OCI-LY3 (cell line): ENCODE data around the gene HBG2.
A peak's percentile ranks its signal among the peaks of the same experiment; 100 is the strongest.

Experiments used
- H2AFZ ChIP-seq: fragments of 200-600, 300-600 bp; shearing (Covaris generic); 2 replicates; pipeline ENCODE4 v1.6.0; 2014; ENCODE audit warnings: antibody characterized with exemption, low read depth, low read length
- H3K27ac ChIP-seq: fragments of 200-600, 300-600 bp; sonication (generic); 2 replicates; pipeline ENCODE4 v1.5.1; 2014; ENCODE audit warnings: mild to moderate bottlenecking, low read length, moderate library complexity, mixed read lengths
- H3K27me3 ChIP-seq: fragments of 200-600, 300-600 bp; sonication (generic); 2 replicates; pipeline ENCODE4 v1.6.1; 2014; ENCODE audit warnings: low read depth, low read length, mixed read lengths
- H3K36me3 ChIP-seq: fragments of 200-600, 300-600 bp; sonication (generic); replicated peaks from 2 replicates; pipeline ENCODE3; 2014; ENCODE audit warnings: low read depth, low read length, mixed read lengths
- H3K4me1 ChIP-seq: fragments of 300-600, 200-600 bp; sonication (generic); 2 replicates; pipeline ENCODE4 v1.6.1; 2014; ENCODE audit warnings: low read length, mixed read lengths
- H3K4me2 ChIP-seq: fragments of 200-600, 300-600 bp; sonication (generic); 2 replicates; pipeline ENCODE4 v1.6.1; 2014; ENCODE audit warnings: low read length, mixed read lengths
- H3K4me3 ChIP-seq: fragments of 300-600, 200-600 bp; sonication (generic); 2 replicates; pipeline ENCODE4 v1.5.1; 2014; ENCODE audit warnings: antibody characterized with exemption, mild to moderate bottlenecking, low read length, moderate library complexity
- H3K79me2 ChIP-seq: fragments of 300-600, 200-600 bp; shearing (Covaris generic); 2 replicates; pipeline ENCODE4 v1.6.1; 2014; ENCODE audit warnings: mild to moderate bottlenecking, low read length, mixed read lengths
- H3K9ac ChIP-seq: fragments of 300-600, 200-600 bp; shearing (Covaris generic); 2 replicates; pipeline ENCODE4 v1.6.0; 2014; ENCODE audit warnings: mild to moderate bottlenecking, low read length, moderate library complexity
- H3K9me3 ChIP-seq: fragments of 200-600, 300-600 bp; shearing (Covaris generic); 2 replicates; pipeline ENCODE4 v1.6.1; 2014; ENCODE audit warnings: low read length, mixed read lengths; ENCODE audit not compliant: insufficient read depth
- H4K20me1 ChIP-seq: fragments of 200-600, 300-600 bp; sonication (generic); 2 replicates; pipeline ENCODE4 v1.6.1; 2016; ENCODE audit warnings: low read length, mixed read lengths; ENCODE audit not compliant: insufficient read depth
- EZH2phosphoT487 ChIP-seq: fragments of 200-600 bp; shearing (Covaris generic); IDR thresholded peaks from 2 replicates; pipeline ENCODE4 v1.6.1; 2018; ENCODE audit warnings: antibody characterized with exemption, mixed run types, low read depth
- TF ChIP-seq, protein P1 (sequence below): fragments of 200-600, 300-600 bp; sonication (generic); IDR thresholded peaks from 2 replicates; pipeline ENCODE4 v1.5.1; 2014; ENCODE audit warnings: antibody characterized with exemption, low read length, low read depth

HBG2 gene

DNA sequence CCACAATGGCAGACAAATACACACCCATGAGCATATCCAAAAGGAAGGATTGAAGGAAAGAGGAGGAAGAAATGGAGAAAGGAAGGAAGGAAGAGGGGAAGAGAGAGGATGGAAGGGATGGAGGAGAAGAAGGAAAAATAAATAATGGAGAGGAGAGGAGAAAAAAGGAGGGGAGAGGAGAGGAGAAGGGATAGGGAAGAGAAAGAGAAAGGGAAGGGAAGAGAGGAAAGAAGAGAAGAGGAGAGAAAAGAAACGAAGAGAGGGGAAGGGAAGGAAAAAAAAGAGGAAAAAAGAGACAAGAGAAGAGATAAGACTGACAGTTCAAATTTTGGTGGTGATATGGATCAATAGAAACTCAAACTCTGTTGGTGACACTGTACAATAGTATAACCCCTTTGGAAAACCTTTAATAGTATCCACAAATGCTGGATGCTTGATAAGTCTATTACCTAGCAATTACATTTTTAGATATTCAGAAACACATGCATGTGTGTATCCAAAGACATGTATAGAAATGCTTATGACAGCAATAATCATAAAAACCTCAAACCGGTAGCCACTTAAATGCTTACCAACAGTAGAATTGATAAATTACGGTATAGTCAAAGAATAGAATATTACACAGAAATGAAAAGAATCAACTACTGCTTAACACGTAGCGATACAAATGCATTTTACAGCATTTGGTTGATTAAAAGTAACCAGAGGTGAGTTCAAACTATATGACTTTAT, 19.1 kb downstream of the HBG2 start:
- H3K27me3 ChIP-seq: no peaks in the 10 kb centered on the region
- no peak overlapping the region for H3K4me3 ChIP-seq
- no peak overlapping the region for H3K27ac ChIP-seq
- no peak for TF ChIP-seq EZH2phosphoT487
- TF ChIP-seq, protein P1, sequence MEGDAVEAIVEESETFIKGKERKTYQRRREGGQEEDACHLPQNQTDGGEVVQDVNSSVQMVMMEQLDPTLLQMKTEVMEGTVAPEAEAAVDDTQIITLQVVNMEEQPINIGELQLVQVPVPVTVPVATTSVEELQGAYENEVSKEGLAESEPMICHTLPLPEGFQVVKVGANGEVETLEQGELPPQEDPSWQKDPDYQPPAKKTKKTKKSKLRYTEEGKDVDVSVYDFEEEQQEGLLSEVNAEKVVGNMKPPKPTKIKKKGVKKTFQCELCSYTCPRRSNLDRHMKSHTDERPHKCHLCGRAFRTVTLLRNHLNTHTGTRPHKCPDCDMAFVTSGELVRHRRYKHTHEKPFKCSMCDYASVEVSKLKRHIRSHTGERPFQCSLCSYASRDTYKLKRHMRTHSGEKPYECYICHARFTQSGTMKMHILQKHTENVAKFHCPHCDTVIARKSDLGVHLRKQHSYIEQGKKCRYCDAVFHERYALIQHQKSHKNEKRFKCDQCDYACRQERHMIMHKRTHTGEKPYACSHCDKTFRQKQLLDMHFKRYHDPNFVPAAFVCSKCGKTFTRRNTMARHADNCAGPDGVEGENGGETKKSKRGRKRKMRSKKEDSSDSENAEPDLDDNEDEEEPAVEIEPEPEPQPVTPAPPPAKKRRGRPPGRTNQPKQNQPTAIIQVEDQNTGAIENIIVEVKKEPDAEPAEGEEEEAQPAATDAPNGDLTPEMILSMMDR: no peak
- no peaks in the 10 kb centered on the region for H4K20me1 ChIP-seq
- H3K9me3 ChIP-seq: no peaks in the 10 kb centered on the region
- no peak overlapping the region for H2AFZ ChIP-seq
- no peak overlapping the region for H3K9ac ChIP-seq
- H3K4me1 ChIP-seq: peaks cover 7% of the 10 kb centered on the region
- no peaks in the 10 kb centered on the region for H3K36me3 ChIP-seq
- no peaks in the 10 kb centered on the region for H3K79me2 ChIP-seq
- no peak overlapping the region for H3K4me2 ChIP-seq

- Histone ChIP-seq H3K9ac (no peak within 1 kb of the TSS), H3K9me3 (no peaks in the 10 kb centered on the region), H3K27ac (no peak within 1 kb of the TSS), H3K27me3 (no peaks in the 10 kb centered on the region), H3K79me2 (no peaks in the 10 kb centered on the region), H3K4me1 (peaks cover 7% of the 10 kb centered on the region), H3K4me3 (no peak within 1 kb of the TSS), H3K36me3 (no peaks in the 10 kb centered on the region), H4K20me1 (no peaks in the 10 kb centered on the region), H3K4me2 (0 out of 2 replicates have a peak within 1 kb of the TSS, but pooled peaks have one; percentile 5), H2AFZ (peak within 1 kb of the TSS; percentile 30; the same call in 1 of the 2 replicates)
- TF ChIP-seq, protein P1: no peak
- TF ChIP-seq EZH2phosphoT487: no peak
Observed at GRCh38 chr11:5234381-5234834, 20.2 kb downstream of the HBG2 start, which contains the start of gene HBD. Gene HBD (minus strand): TSS chr11:5234483. CDS start chr11:5234433, 50 bp downstream.

GRCh38 chr11:5233307-5233706, 21.3 kb downstream of the HBG2 start:
- peaks cover 10% of the 10 kb centered on the region for H3K4me1 ChIP-seq
- no peak overlapping the region for H2AFZ ChIP-seq
- H3K9me3 ChIP-seq: no peaks in the 10 kb centered on the region
- H3K4me2 ChIP-seq: no peak overlapping the region
- TF ChIP-seq, protein P1: no peak
- TF ChIP-seq EZH2phosphoT487: no peak
- no peaks in the 10 kb centered on the region for H4K20me1 ChIP-seq
- H3K4me3 ChIP-seq: no peak overlapping the region
- H3K27ac ChIP-seq: no peak overlapping the region
- no peaks in the 10 kb centered on the region for H3K79me2 ChIP-seq
- H3K27me3 ChIP-seq: no peaks in the 10 kb centered on the region
- no peak overlapping the region for H3K9ac ChIP-seq
- no peaks in the 10 kb centered on the region for H3K36me3 ChIP-seq

- no peaks in the 10 kb centered on the region for H3K9me3 ChIP-seq
- H3K27ac ChIP-seq: no peak overlapping the region
- H3K79me2 ChIP-seq: no peaks in the 10 kb centered on the region
- H3K27me3 ChIP-seq: no peaks in the 10 kb centered on the region
- no peaks in the 10 kb centered on the region for H4K20me1 ChIP-seq
- H3K4me2 ChIP-seq: no peak overlapping the region
- no peak overlapping the region for H3K9ac ChIP-seq
- H2AFZ ChIP-seq: no peak overlapping the region
- TF ChIP-seq, protein P1: no peak
- TF ChIP-seq EZH2phosphoT487: no peak
- no peaks in the 10 kb centered on the region for H3K36me3 ChIP-seq
- H3K4me3 ChIP-seq: no peak overlapping the region
- H3K4me1 ChIP-seq: peaks cover 10% of the 10 kb centered on the region
Observed at GRCh38 chr11:5232821-5233220, 21.8 kb downstream of the HBG2 start.
